MCF 10A (cell line): Measurements from ENCODE around the gene VARS1. TPM values are rescaled to one million over a fixed set of nuclear protein-coding genes. Genes with fewer than 3 reads are reported as not detected.
A peak's percentile ranks its signal among the peaks of the same experiment; 100 is the strongest.

Experiments used
- BruUV-seq: library from RNA; stranded (reverse); fragments of 400-500 nt; replicated peaks from 2 replicates; lab custom pipeline; 2021; lab: Mats Ljungman, UMichigan
- CTCF ChIA-PET: fragments of 300-600 bp; sonication (Branson Sonifier 250); formaldehyde crosslinking; extraction: SDS; loops from one replicate; lab custom pipeline; 2021; ENCODE audit warnings: antibody characterized with exemption, inconsistent platforms; lab: Yijun Ruan, JAX
- POLR2A ChIA-PET: fragments of 300-600, 350-650 bp; sonication (Branson Sonifier 250); formaldehyde crosslinking; extraction: SDS; loops from one replicate; lab custom pipeline; 2020; ENCODE audit warnings: antibody characterized with exemption, inconsistent platforms; lab: Yijun Ruan, JAX
- DNase-seq: peaks from one replicate; pipeline ENCODE4 v3.0.0-alpha.2; 2018; ENCODE audit not compliant: unreplicated experiment
- H3K27ac Mint-ChIP-seq: one replicate; pipeline ENCODE4 v1.8.0; 2022; ENCODE audit warnings: mild to moderate bottlenecking, low read depth, mixed read lengths; ENCODE audit not compliant: unreplicated experiment
- H3K27me3 Mint-ChIP-seq: one replicate; pipeline ENCODE4 v1.8.0; 2022; ENCODE audit warnings: mixed read lengths; ENCODE audit not compliant: insufficient read depth, unreplicated experiment
- H3K36me3 Mint-ChIP-seq: one replicate; pipeline ENCODE4 v1.8.0; 2022; ENCODE audit warnings: mild to moderate bottlenecking, moderate library complexity, mixed read lengths; ENCODE audit not compliant: insufficient read depth, unreplicated experiment
- H3K4me1 Mint-ChIP-seq: one replicate; pipeline ENCODE4 v1.8.0; 2022; ENCODE audit warnings: mixed read lengths; ENCODE audit not compliant: insufficient read depth, unreplicated experiment
- H3K4me3 Mint-ChIP-seq: one replicate; pipeline ENCODE4 v1.8.0; 2022; ENCODE audit warnings: mild to moderate bottlenecking, moderate library complexity, mixed read lengths; ENCODE audit not compliant: unreplicated experiment
- H3K9me3 Mint-ChIP-seq: one replicate; pipeline ENCODE4 v1.8.0; 2022; ENCODE audit warnings: mixed read lengths; ENCODE audit not compliant: unreplicated experiment
- CTCF ChIP-seq: fragments of 200-600 bp; IDR thresholded peaks from one replicate; pipeline ENCODE4 v1.8.0; 2022; ENCODE audit warnings: antibody characterized with exemption, mild to moderate bottlenecking; ENCODE audit not compliant: unreplicated experiment
- intact Hi-C: fragments of 100-400 bp; cut with micrococcal nuclease; formaldehyde crosslinking; loops from 2 replicates; pipeline ENCODE4 v1.14.1; 2022
- total RNA-seq: library from RNA; stranded (reverse); gene quantifications from 2 replicates; pipeline ENCODE4 v1.2.3, GENCODE V29; 2022

VARS1 gene
- total RNA-seq, 1 experiment from 2014 or later: 200 TPM

GRCh38 chr6:31836047-31836473, 40.5 kb upstream of the VARS1 start:
- CTCF ChIA-PET: interaction anchor here (0.7 to 1.4 kb wide), 5 partner anchors 11 to 1148 kb away, joined by 3 to 5 read pairs (median 4); partner anchors contain the start of gene LY6G5C
- intact Hi-C loops: loop anchor here (10.0 kb wide), 1 partner anchor 119 kb away; the partner anchor contains the start of genes NELFE and SKIC2
- no peak for TF ChIP-seq CTCF
- POLR2A ChIA-PET: interaction anchor here (0.6 to 11.2 kb wide), 25 partner anchors 8 to 1136 kb away, joined by 3 to 202 read pairs (median 5); partner anchors contain the start of genes ABHD16A, BAG6, C6orf47 and CFB
- no peak for DNase-seq
- Mint-ChIP-seq H3K4me1 (peaks cover 18% of the 10 kb centered on the region), H3K27me3 (no peaks in the 10 kb centered on the region), H3K4me3 (peak overlapping the region; percentile 86), H3K36me3 (peaks cover 68% of the 10 kb centered on the region), H3K27ac (peak overlapping the region; percentile 99), H3K9me3 (no peaks in the 10 kb centered on the region)
- BruUV-seq: no TSS peak

- ChIA-PET POLR2A (interaction anchor here (0.6 to 11.2 kb wide), 31 partner anchors 9 to 1479 kb away, joined by 3 to 202 read pairs (median 4); partner anchors contain the start of genes ABHD16A, BAG6, C6orf47 and CFB), CTCF (interaction anchor here (0.6 to 1.4 kb wide), 4 partner anchors 12 to 295 kb away, joined by 3 to 6 read pairs (median 4); no protein-coding TSS in a partner anchor)
- H3K4me1 Mint-ChIP-seq: peaks cover 18% of the 10 kb centered on the region
- intact Hi-C loops: loop anchor here (1.0 to 10.0 kb wide), 2 partner anchors 29 to 120 kb away; partner anchors contain the start of genes NELFE and SKIC2
- H3K9me3 Mint-ChIP-seq: no peaks in the 10 kb centered on the region
- no TSS peak for BruUV-seq
- no peaks in the 10 kb centered on the region for H3K27me3 Mint-ChIP-seq
- no peak for TF ChIP-seq CTCF
- H3K27ac Mint-ChIP-seq: peak overlapping the region; percentile 99
- peaks cover 53% of the 10 kb centered on the region for H3K36me3 Mint-ChIP-seq
- H3K4me3 Mint-ChIP-seq: peak overlapping the region; percentile 86
- peak; percentile 87 for DNase-seq
Measured at GRCh38 chr6:31834367-31835250, 39.1 kb upstream of the VARS1 start.

GRCh38 chr6:31831350-31832215, 36.0 kb upstream of the VARS1 start:
- no peak for TF ChIP-seq CTCF
- H3K4me3 Mint-ChIP-seq: peak overlapping the region; percentile 94
- no peaks in the 10 kb centered on the region for H3K9me3 Mint-ChIP-seq
- POLR2A ChIA-PET: interaction anchor here (0.6 to 11.2 kb wide), 16 partner anchors 9 to 1022 kb away, joined by 3 to 202 read pairs (median 19); partner anchors contain the start of genes BAG6, C6orf47, CLIC1 and CSNK2B
- DNase-seq: peak; percentile 59
- H3K4me1 Mint-ChIP-seq: peaks cover 6% of the 10 kb centered on the region
- CTCF ChIA-PET: interaction anchor here (0.6 to 2.0 kb wide), 10 partner anchors 12 to 434 kb away, joined by 3 to 8 read pairs (median 3); partner anchors contain the start of genes LSM2 and NEU1
- no TSS peak for BruUV-seq
- H3K36me3 Mint-ChIP-seq: peaks cover 37% of the 10 kb centered on the region
- H3K27me3 Mint-ChIP-seq: no peaks in the 10 kb centered on the region
- peak overlapping the region; percentile 90 for H3K27ac Mint-ChIP-seq
- intact Hi-C loops: loop anchor here (2.0 to 10.0 kb wide), 3 partner anchors 37 to 123 kb away; partner anchors contain the start of genes DDAH2, NELFE, SKIC2 and VARS1
